Right lobe of liver (tissue), 6 donors: ENCODE data around the gene CXorf66. TPM values are rescaled to one million over a fixed set of nuclear protein-coding genes. Genes with fewer than 3 reads are reported as not detected.
"Not testable (repeated sequence)": the region's sequence is repeated elsewhere in the genome, so short reads cannot be mapped to it uniquely, and the experiment has no call there.

Experiments
- ATAC-seq, 4 donors: fragments of 200-7000 bp; cut with Tn5 transposase; one replicate each; pipeline ENCODE4 v1.9.1; 2020; ENCODE audit warnings: mild to moderate bottlenecking in 4 of 4, moderate library complexity in 4 of 4
- DNase-seq, 3 donors: peaks; one replicate each; pipeline ENCODE4 v3.0.0-alpha.2; 2020
- H3K27ac ChIP-seq, 3 donors: fragments of 200-600 bp; one replicate each; pipeline ENCODE4 v1.8.0; 2022
- H3K27me3 ChIP-seq, 2 donors: fragments of 200-600 bp; one replicate each; pipeline ENCODE4 v1.8.0; 2022
- H3K36me3 ChIP-seq, 4 donors: fragments of 200-600 bp; sonication (generic) in 1 of 4; one replicate each; pipeline versions ENCODE4 v1.5.1 to v1.8.0; 2017 to 2022; ENCODE audit warnings: control low read depth in 1 of 4
- H3K4me1 ChIP-seq, 4 donors: fragments of 200-600 bp; sonication (generic) in 1 of 4; one replicate each; pipeline versions ENCODE4 v1.5.1 to v1.8.0; 2017 to 2022; ENCODE audit warnings: control low read depth in 1 of 4
- H3K4me3 ChIP-seq, 3 donors: fragments of 200-600 bp; one replicate each; pipeline ENCODE4 v1.8.0; 2022
- H3K9me3 ChIP-seq, 4 donors: fragments of 200-600 bp; sonication (generic) in 1 of 4; one replicate each; pipeline versions ENCODE4 v1.5.1 to v1.8.0; 2017 to 2022; ENCODE audit warnings: control low read depth in 1 of 4
- CTCF ChIP-seq, 4 donors: fragments of 200-600 bp in 3 of 4; fragments of 450-650 bp in 1 of 4; IDR thresholded peaks; one replicate each; pipeline versions ENCODE4 v1.5.1 to v1.8.0; 2016 to 2022; ENCODE audit warnings: antibody characterized with exemption in 4 of 4, mild to moderate bottlenecking in 2 of 4
- POLR2A ChIP-seq: fragments of 450-650 bp; IDR thresholded peaks from one replicate; pipeline ENCODE4 v1.6.1; 2017; ENCODE audit warnings: antibody characterized with exemption, mild to moderate bottlenecking
- WGBS: methylation state at CpG from one replicate; pipeline ENCODE4 v1.1.6; 2018; ENCODE audit warnings: low coverage, low lambda C conversion rate; ENCODE audit not compliant: insufficient coverage; ENCODE audit errors: missing lambda C conversion rate; 5-methylcytosine and 5-hydroxymethylcytosine counted together
- intact Hi-C, 2 donors: fragments of 100-400 bp; cut with DNase I; formaldehyde crosslinking; loops; one replicate each; pipeline versions ENCODE4 v1.11.2 to v1.14.1; 2022
- total RNA-seq, 6 experiments: library from RNA; depleted of rRNA in 2 of 6; stranded (reverse); fragments of >200 nt in 2 of 6; fragmentation: NEBNext Ultra II Directional in 3 of 6; extraction: Animal tissue kit (Norgen Biotek cat#: 25700) in 3 of 6; gene quantifications; one replicate each; pipeline versions ENCODE4 v1.1.0 to v1.2.4, GENCODE V29; 2016 to 2023
- donor health status: DM: no; HTN: yes; CAD: no.
- donor health status: DM: no; HTN: no; CAD: no.
- donor health status: DM: no; HTN: no; CAD: no.
- donor health status: DM: no; HTN: yes; CAD: no.
- donor health status: DM: no; HTN: yes; CAD: no.

CXorf66 gene
- total RNA-seq, 6 experiments from 2014 or later = 0.18 TPM; not detected in 5

GRCh38 chrX:139924069-139924695, 41.1 kb downstream of the CXorf66 start:
- no peak overlapping the region for H3K27ac ChIP-seq
- ATAC-seq (peak in 2 of 4 donors; percentile 42 to 50), DNase-seq (no peak)
- peaks cover 0 to 9% (median 0%) of the 10 kb centered on the region in 4 donors for H3K4me1 ChIP-seq
- no peaks in the 10 kb centered on the region for H3K27me3 ChIP-seq
- no peak for TF ChIP-seq CTCF (IDR thresholded peaks at IDR 0.05)
- TF ChIP-seq POLR2A = no peak
- 36% methylated on average over 5 of the region's 5 CpGs for WGBS
- intact Hi-C loops = no loop called here
- no peaks in the 10 kb centered on the region for H3K9me3 ChIP-seq
- no peak overlapping the region for H3K4me3 ChIP-seq
- no peaks in the 10 kb centered on the region for H3K36me3 ChIP-seq

GRCh38 chrX:139921142-139921541, 44.2 kb downstream of the CXorf66 start:
- 50% methylated on average over 5 of the region's 6 CpGs for WGBS
- not testable (repeated sequence) for ATAC-seq

DNA sequence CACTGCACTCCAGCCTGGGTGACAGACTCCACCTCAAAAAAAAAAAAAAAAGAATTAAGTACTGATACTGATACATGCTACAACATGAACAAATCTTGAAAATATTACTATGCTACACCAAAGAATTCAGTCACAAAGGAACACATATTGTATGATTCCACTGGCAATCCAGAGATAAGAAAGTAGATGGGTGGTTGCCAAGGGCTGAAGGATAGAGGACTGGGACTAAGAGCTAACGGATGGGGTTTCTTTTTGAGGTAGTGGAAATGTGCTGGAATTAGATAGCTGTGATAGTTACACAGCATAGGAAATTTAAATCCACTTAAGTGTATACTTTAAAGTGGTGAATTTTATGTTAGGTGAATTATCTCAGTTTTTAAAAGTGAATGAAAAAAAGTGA, 45.0 kb downstream of the CXorf66 start:
- DNase-seq (no peak), ATAC-seq (no peak)
- Histone ChIP-seq H3K9me3 (no peaks in the 10 kb centered on the region), H3K4me1 (peaks cover 0 to 9% (median 0%) of the 10 kb centered on the region in 4 donors), H3K27ac (no peak overlapping the region), H3K4me3 (no peak overlapping the region), H3K27me3 (no peaks in the 10 kb centered on the region), H3K36me3 (no peaks in the 10 kb centered on the region)
- intact Hi-C loops = no loop called here
- TF ChIP-seq POLR2A (no peak), CTCF (IDR thresholded peaks at IDR 0.05) (no peak)
- 46% methylated on average over 1 of the region's 1 CpG for WGBS

More at GRCh38 chrX:139921142-139921541, 44.2 kb downstream of the CXorf66 start:
- H3K27ac ChIP-seq, H3K27me3 ChIP-seq, H3K4me1 ChIP-seq, H3K4me3 ChIP-seq, intact Hi-C loops, H3K36me3 ChIP-seq, DNase-seq, H3K9me3 ChIP-seq: not testable (repeated sequence)

DNA sequence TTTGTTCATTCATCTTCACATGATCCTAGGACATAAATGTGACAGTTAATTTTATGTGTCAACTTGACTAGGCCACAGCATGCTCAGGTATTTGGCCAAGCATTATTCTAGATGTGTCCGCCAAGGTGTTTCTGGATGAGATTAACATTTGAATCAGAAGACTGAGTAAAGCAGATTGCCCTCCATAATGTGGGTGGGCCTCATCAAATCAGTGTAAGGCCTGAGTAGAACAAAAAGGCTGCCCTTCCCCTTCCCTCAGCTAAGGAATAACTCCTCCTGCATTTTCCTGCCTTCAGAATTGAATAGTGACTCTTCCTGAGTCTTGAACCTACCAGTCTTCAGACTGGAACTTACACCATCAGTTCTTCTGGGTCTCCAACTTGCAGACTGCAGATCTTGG, 50.9 kb downstream of the CXorf66 start:
- Histone ChIP-seq H3K27ac (no peak overlapping the region), H3K36me3 (no peaks in the 10 kb centered on the region), H3K27me3 (no peaks in the 10 kb centered on the region), H3K4me3 (no peak overlapping the region), H3K9me3 (no peaks in the 10 kb centered on the region), H3K4me1 (no peaks in the 10 kb centered on the region)
- DNase-seq (no peak), ATAC-seq (no peak)
- TF ChIP-seq CTCF (IDR thresholded peaks at IDR 0.05) = no peak
- no peak for TF ChIP-seq POLR2A
- 100% methylated on average over 1 of the region's 1 CpG for WGBS
- intact Hi-C loops = no loop called here

- Histone ChIP-seq H3K9me3 (no peaks in the 10 kb centered on the region), H3K27ac (no peak overlapping the region), H3K4me1 (peaks cover 0 to 14% (median 0%) of the 10 kb centered on the region in 4 donors), H3K36me3 (no peaks in the 10 kb centered on the region), H3K27me3 (no peaks in the 10 kb centered on the region), H3K4me3 (no peak overlapping the region)
- TF ChIP-seq CTCF (IDR thresholded peaks at IDR 0.05) = no peak
- TF ChIP-seq POLR2A = no peak
- 18% methylated on average over 3 of the region's 3 CpGs for WGBS
- ATAC-seq (peak in 1 of 4 donors; percentile 48), DNase-seq (no peak)
- intact Hi-C loops = no loop called here
These were observed 55.6 kb downstream of the CXorf66 start for GRCh38 chrX:139909712-139910111.
